ENCODE results near the gene GPR153.

The GPR153 gene

DNA sequence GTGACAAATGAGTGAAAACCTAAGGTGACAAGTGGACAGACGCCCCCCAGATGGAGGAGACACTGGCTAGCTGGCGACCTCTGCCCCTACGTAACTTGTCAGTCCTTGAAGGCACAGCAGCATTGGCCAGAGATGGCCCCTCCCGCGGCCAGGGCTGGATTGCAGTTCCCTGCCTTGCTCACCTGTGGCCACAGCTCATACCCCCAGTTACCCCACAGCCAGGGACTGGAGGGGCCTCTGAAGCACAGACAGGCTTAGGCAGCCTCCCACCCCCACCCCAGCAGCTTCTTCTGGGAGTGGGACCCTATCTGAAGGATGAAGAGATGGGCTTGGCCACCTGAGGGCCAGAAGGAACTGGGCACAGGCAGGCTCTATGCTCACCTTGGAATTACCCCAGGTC lies 13.2 kb downstream of the GPR153 start:
- DNase-seq: no peak

DNA sequence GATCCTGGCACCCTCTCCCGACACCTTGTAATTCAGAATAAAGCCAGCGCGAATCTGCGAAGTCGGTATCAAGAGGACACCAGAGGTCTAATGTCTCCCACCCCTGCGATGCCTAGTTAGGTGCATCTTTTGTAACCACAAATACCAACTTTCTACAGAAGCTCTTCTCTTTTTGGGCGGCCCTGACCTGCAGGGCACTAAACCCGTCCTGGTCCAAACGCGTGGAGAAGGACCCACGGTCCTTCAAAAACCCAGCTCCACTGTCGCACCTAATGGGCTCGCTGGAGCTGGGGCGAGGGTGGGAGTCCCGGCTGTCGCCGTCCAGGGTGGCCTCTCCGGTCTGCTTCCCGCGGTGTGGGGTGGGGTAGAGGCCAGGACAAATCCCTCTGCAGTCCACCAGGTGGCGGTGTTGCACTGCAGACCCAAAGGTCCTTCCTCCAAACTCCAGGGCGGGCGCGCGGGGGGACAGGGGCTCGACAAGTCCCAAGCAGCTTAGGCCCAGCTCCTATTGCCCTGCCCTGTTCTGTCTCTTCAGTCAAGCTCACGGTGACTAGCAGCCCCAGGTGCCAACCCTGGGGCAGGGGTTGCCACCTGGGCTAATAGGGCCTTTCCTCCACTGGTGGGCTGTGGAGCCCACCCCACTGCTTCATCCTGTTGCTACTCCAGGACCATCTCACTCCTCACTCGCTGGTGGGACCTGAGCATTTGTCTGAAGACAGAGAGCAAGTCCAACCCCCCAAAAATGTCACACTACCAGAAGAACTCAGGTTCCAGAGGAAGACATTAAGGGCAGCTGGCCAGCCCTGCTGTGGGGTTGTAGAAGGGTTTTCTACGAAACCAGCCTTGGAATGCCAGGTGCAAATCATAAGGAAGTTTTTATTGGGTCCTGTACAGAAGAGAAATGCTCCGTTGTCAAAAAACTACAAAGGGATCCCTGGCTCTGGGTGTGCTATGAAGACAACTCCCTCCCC lies 14.1 kb downstream of the GPR153 start:
- DNase-seq: peak; percentile 85 to 87

DNA sequence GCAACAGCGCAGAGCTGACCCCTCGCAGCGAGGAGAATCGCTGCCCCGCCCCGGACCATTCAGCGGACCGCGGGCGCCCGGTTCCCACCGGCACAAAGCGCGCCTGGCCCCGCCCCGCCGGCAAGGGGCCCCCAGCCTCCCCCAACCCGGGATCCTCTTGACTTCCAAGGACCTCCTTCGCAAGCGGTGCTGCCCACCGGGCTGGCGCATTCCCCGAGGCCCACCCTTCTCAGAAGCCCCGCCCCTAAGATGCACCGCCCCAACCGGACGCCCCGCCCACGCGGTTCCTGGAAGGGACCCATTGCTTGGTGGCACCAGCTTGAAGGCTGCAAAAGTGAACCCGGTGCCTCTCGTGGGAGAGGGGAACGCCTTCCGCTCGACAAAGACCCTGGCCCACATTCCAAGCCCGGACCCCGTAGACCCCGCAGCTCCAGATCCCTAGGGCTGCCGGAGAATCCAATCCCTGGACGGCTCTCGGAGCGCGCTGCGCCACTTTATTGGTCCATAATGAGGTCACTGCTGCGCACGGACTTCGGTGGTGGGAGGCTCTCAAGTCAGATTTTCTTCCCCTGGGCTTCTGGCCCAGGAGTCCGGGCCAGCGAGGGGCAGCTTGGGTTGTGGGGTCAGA lies 14.9 kb downstream of the GPR153 start:
- DNase-seq: peak; percentile 84 to 90

DNA sequence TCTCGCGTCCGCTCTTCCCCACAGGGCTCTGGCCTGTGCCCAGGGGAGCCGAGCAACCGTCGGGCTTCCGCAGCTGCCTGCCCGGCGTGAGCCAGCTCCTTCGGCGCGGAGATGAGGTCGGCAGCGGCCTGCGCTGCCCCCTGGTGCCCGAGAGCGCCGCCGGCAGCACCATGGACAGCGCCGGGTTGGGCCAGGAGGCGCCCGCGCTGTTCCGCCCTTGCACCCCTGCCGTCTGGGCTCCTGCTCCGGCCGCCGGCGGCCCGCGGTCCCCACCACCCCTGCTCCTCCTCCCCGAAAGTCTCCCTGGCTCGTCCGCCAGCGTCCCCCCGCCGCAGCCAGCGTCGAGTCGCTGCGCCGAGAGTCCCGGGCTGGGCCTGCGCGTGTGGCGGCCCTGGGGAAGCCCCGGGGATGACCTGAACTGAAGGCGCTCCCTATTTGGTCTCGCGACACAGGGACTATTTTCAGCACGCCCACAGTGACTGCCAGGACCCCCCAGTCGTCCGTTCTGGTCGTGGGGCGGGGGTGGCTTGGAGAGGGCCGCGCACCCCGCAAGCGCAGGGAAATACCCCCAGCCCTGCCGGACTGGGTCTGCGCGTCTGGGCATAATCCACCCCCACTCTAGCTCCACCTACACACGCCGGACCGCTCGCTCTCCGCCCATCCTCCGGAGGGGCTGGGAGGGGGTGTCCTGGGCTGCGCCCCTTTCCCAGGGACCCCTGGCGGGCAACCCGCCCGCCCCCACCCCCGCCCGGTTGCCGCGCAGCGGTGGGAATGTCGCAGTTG lies 15.6 kb downstream of the GPR153 start:
- peak; percentile 45 to 93 for DNase-seq

DNA sequence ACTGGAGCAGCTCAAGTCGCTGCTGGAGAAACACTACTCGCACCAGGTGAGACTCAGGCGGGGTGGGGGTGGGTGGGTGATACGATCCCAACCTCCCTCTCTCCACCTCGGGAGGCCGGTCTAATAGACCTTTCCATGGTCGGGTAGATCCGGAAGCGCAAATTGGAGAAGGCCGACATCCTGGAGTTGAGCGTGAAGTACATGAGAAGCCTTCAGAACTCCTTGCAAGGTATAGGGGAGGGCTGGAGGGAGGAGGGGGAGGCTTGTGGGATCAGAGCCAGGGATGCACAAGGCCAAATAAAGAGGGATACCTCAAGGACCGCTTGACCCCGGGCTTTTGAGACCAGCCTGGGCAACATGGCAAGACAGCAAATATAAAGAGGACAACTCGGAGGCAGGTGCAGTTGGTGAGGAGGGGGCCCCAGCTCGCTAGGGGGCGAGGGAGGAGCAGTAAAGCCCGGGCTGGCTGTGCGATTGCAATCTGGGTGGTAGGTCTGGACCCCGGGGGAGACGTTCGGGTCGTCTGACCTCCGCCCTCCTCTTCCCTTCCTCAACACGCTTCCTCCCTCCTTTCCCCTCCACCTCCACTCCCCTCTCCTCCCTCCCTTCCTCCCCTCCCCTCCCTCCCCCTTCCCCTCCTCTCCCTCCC lies 16.4 kb downstream of the GPR153 start:
- no peak for DNase-seq

DNA sequence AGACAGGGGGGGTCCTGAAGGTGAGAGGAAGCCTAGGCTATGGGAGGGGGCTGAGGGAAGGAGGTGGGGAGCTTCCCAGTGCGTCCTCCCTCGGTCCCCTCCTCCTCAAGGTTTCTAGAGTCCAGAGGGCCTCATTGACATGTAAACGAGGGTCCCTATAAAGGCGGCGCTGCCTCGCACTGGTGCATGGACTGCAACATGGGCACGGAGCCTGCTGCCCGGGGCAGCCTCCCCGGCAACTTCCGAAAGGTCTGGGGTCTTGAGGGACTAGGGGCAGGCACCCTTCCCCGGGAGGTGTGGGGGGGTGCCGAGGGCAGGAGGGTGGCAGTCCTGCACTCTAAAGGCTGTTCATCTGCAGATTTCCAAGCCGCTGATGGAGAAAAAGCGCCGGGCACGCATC lies 16.9 kb downstream of the GPR153 start, which contains the start of gene HES3:
Gene HES3 (plus strand): TSS at position 187 of the 400 bp plus-strand sequence. CDS start 187 bp downstream, at position 374.
- DNase-seq: no peak

DNA sequence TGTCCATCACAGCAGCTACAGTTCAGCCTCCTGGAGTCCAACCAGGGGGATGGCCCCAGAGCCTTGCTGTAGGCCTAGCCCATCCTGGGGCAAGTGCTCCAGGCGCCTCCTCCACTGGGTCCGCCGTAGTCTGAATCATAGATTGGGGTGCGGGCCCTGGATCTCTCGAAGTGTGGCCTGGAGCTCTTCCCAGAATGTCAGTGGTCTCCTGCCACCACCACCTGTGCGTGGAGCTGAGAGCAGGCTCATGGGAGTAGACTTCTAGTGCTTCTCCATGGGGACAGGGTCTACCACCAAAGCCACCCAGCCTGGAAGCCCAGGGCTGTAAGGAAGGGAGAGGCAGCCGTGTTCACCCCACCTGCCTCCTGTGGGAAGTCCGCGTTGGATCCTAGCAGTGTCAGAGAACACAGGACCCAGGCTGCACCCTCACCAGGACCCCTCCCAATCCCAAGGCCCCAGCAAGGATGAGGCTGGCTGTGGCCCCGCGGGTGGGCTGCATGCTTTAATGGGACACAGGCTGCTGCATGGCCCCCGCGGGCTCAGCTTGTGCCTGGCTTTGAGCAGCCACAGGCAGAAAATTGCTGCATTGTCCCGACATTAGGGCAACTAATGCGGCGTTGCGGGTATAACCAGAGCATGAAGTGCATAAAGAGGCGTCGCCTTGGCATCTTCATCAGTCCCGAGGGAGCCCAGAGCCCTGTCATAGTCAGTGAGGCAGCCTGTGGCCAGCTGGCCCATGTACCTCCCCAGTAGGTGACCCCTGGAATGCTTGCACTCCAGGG lies 17.7 kb downstream of the GPR153 start:
- no peak for DNase-seq

DNA sequence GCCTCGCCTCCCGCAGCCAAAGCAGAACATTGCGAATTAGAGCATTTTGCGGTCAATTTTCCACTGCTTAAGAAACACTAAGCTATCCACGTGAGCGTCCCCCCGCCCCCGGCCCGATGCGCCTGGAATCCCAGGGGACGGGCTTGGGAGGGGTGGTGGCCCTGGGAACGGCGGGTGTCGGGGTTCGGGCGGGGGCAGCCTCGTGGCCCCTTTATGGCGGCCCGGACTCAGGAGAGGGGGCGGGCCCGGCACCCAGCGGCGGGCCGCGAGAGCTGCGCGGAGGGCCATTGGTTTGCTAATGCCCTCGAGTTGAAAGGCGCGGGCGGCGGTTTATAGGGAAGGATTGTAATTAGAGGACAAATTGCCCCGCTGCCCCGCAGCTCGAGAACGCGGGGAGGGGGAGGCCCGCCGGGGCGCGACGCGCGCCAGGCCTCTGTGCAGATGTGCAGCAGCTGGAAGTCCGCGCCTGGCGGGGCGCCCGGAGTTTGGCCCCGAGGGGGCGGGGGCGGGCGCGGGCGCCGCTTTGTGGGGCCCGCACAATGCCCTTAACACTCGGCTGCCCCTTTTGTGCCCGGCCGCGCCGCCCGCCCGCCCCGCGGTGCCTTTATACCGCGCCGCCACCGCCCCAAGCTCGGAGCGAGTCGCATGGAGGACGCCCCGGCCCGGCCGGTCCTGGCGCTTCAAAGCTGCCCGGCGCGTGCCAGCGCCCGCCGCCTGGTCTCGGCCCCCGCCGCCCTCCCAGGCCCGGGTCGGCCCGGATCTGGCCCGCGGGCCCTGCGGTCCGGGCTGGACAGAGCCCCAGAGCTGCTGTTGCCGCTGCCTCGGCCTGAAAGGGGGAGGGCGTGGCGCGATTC lies 18.8 kb downstream of the GPR153 start:
- DNase-seq: no peak

DNA sequence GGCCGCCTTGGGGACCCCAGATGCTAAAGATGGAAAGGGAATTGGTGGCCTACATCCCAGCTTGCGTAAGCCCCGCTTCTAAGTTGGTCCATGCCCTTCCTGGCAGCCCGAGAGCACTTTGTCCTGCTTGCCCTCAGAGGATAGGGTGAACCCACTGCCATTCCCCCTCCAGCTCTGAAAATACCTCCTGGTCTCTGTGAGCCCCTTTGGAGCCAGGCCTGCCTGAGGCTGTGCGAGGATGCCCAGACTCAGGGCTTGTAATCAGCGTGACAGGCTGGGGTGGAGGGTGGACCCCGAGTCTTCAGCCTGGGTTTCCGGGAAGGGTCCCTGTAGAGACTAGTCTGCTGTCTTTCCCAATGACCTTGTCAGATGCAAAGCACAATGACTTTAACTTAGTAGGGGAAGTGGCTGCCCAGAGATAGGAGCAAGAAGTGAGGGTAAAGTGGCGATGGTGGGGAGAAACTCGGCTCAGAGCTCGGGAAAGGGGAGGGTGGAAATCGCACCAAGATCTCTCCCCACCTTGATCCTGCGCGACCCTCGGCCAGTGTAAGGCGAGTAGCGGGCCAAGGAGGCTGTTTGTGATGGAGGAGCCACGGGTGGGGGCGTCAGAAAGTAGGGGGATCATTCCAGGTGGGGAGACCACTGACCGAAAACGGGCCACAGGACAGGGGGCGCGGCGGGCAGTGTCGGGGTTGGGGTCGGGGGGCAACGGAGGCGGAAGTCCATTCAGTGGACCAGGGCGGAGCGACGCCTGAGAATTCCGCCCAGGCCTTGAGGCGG lies 19.6 kb downstream of the GPR153 start:
- DNase-seq: no peak

DNA sequence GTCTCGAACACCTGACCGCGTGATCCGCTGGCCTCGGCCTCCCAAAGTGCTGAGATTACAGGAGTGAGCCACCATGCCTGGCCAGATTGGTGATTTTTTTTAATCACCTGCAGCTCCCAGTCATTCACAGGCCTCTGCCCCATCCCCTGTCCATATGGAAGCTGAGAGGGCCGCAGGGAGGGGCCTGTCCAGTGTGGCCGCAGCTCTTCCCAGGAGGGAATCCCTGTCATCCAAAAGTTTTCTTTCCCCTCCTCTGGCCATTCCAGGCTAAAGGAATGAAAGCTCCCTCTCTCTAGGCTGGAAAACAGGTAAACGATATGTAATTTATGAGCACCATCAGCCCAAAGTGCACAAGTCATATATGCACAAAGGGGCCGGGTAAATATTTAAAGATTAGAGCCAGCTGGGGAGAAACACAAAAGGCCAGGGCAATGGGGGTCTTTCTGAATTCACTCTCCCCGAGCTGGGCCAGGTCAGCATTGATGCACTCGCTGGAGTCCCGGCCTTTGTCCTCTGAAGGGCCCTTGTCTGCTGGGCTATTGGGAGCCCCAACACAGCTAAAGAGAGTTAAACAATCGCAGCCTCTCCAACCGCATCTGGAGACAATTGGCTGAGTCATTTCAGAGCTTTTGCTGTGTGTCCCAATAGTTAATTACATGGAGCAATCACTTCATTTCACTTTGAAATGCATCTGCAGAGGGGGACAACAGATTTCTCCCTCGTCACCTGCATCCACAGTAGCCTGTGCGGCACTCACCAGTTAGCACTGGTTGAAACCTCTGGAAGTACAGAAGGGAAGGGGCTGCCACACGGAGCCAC lies 20.7 kb downstream of the GPR153 start:
- no peak for DNase-seq

DNA sequence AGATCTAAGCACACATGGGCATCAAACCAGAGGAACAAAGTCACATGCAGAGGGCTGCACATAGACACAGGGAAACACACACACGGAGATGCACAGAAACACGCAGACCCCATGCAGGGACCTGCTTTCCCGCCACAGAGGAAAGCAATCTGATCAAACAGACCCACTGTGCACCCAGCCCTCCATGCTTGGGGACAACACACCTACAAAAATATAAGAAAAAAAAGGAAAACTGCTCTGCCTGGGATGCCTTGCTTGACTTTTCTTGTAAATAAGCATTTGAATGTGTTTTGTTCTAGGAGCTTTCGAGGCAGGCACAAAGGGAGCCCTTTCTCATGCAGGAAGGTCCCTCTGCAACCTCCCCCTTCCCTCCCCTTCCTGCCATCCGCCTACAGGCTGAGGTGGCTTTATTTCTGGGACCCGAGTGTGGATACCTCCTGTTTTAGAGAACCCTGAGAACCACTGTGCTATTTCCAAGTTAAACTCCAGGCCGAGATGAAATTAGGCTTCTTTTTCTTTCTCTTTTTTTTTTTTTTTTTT lies 21.6 kb downstream of the GPR153 start:
- DNase-seq: no peak

DNA sequence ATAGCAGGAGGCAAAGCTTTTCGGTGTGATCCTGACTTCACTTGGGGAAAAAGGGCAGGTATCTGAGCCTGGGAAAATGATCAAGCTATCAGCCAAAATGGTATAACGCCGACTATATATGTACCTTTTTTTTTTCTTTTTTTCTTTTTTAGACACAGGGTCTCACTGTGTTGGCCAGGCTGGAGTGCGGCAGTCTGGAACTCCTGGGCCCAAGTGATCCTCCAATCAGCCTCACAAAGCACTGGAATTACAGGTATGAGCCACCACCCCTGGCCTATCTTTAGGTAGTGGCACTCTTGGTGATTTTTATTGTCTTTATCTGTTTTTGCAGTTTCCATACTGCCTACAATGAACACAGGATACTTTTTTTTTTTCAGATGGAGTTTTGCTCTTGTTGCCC lies 23.8 kb downstream of the GPR153 start:
- no peak for DNase-seq

DNA sequence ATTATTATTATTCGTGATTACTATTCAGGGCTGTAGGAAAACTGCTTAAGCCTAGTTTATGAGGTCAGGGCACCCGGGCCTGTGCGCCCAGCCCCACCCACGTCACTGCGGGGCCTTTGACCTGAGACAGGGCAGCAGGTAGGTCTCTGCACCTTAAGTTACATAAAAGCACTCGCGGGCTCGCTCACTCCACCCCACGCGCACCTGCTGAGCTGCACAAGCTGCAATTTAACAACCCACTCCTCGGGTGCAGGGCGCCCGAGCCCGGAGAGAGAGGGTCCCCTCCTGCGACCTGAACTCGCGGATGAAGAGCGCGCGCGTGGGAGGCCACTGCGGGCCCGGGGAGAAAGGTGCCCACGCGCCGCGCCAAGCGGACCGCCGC lies 25.6 kb downstream of the GPR153 start:
- DNase-seq: no peak

DNA sequence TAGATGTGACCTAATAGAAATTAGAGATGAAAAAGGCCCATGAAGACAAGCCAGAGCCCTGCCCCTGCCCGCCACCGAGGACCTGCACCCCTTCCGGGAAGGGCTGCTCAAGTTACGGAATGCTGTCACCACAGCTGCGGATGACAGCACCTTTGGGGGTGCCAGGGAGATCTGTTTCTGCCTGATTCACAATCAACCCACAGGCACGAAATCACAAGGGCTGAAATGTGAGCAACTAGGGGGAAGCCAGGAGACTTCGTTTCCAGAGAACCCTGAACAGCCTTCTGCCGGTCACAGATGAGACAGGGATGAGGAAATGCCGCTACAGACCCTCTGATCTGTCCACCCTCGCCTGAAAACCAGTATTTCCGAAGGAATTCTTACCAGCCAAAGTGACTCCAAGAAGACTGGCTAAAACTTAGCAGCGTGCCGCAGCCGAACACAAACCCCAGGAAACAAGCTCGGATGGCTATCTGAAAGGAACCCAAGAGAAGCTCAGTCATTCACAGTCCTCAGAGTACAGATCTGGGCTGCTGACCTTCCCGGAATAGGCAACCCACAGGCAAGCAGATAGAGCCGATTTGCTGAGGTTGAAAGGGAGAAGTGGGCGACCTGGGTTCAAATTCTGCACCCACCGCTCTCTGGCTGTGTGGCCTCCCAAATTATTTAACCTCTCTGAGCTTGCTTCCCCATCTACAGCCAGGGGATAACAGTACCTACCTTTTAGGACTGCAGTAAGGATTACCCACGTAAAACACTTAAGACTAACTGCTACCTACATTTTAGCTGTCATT lies 26.2 kb downstream of the GPR153 start:
- DNase-seq: no peak

DNA sequence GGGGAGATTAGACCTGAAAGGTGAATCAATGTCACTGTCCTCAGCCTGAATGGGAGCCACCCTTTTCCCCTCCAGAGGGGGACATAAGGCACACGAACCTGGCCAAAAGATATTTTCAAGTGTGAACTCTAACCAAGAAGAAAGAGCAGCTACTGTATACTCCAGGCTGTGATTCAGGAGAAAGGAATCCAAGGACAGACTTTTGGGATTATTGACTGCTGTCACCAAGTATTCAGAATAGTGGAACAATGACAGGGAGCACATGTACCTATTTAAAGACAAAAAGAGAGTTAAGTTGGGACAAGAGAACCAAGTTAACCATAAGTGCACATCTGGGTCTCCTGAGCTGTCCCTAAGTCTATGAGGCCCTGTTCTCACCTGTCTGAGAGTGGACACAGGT lies 27.5 kb downstream of the GPR153 start:
- no peak for DNase-seq

DNA sequence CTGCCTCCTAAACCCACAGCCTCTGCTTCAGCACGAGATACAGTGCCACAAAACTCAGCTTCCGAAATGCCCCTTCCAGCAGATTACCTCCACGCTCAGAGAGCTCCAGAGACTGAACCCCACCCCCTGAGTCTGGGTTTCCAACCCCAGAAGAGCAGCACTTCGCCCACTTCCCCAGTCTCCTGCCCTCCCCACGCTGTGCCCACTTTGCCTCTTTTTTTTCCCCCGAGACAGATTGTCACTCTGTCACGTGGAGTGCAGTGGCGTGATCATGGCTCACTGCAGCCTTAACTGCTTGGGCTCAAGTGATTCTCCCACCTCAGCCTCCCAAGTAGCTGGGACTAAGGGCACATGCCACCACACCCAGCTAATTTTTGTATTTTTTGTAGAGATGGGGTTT lies 35.2 kb downstream of the GPR153 start:
- DNase-seq: no peak

DNA sequence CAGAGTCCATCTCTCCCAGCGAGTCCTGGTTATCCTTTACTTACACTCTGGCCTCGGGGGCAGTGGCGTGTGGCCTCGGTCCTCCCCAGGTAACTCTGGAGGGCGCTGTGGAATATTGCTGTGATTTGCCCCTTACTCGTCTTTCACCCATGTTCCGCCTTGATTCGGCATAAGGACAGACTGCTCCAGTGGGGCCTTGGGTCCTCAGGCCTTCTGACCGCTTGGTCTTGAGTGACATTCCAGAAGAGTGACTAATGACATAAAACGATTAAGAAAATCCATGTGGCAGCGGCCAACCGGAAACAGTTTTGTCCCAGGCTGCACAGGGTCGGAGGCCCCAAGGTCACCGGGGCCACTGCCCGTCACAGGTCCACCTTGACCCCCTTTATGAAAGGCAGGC lies 36.2 kb downstream of the GPR153 start:
- DNase-seq: no peak

DNA sequence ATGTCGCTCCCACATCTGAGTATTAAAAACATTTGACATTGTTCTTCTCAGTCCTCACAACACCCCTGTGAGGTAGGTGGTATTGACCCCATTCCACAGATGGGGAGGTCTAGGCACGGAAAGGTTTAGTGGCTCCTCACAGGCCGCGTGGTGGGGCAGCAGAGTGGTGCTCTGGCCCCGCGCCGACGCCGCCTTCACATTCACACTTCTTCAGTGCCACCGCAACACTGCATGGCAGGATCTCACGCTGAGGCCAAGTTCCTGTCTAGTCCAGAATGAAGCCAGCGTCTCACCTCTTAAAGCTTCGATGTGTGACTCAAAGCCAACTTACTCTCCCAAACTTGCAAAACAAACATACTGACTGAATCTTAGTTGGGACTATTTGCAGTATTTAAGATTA lies 37.3 kb downstream of the GPR153 start:
- no peak for DNase-seq

Measured in NCI-H446 (cell line).